ENCODE data around the gene SMARCA5. TPM values are rescaled to one million over a fixed set of nuclear protein-coding genes. Genes with fewer than 3 reads are reported as not detected.

The SMARCA5 gene
- total and polyA plus RNA-seq, 7 experiments from 2014 or later, result 24.2 to 58.2 (median 49.3) TPM

- ChIA-PET CTCF (no interaction called here), POLR2A (no interaction called here)
- intact Hi-C loops (cut with micrococcal nuclease), result no loop called here
- Mint-ChIP-seq H3K4me1 (peaks cover 0 to 1% (median 0%) of the 10 kb centered on the region in 7 donors), H3K4me3 (no peak overlapping the region), H3K27ac (no peak overlapping the region), H3K27me3 (peaks cover 0 to 12% (median 5%) of the 10 kb centered on the region in 5 donors), H3K36me3 (peaks cover 0 to 14% (median 6%) of the 10 kb centered on the region in 5 donors), H3K9me3 (peaks cover 0 to 7% (median 3%) of the 10 kb centered on the region in 11 donors)
- Histone ChIP-seq H3K36me3 (ENCODE audit: control insufficient read depth in 2 of 3, insufficient read depth in 3 of 3, low read length in 3 of 3) (no peaks in the 10 kb centered on the region), H3K27ac (ENCODE audit: low read depth, low read length) (no peak overlapping the region), H3K27me3 (ENCODE audit: control insufficient read depth in 2 of 2, insufficient read depth in 2 of 2, low read length in 2 of 2) (no peaks in the 10 kb centered on the region), H3K9me3 (ENCODE audit: control insufficient read depth in 2 of 3, low read length in 3 of 3) (no peaks in the 10 kb centered on the region), H3K4me3 (ENCODE audit: low read length) (no peak overlapping the region), H3K4me1 (ENCODE audit: control insufficient read depth in 2 of 2, insufficient read depth in 2 of 2, low read length in 2 of 2) (no peaks in the 10 kb centered on the region)
- ATAC-seq (no peak), DNase-seq (no peak)
These were observed 85.3 kb downstream of the SMARCA5 start for GRCh38 chr4:143598816-143599215.

GRCh38 chr4:143599827-143600226 is 86.3 kb downstream of the SMARCA5 start:
- ChIA-PET POLR2A (no interaction called here), CTCF (no interaction called here)
- Histone ChIP-seq H3K27ac (ENCODE audit: low read depth, low read length) (no peak overlapping the region), H3K36me3 (ENCODE audit: control insufficient read depth in 2 of 3, insufficient read depth in 3 of 3, low read length in 3 of 3) (no peaks in the 10 kb centered on the region), H3K9me3 (ENCODE audit: control insufficient read depth in 2 of 3, low read length in 3 of 3) (no peaks in the 10 kb centered on the region), H3K4me3 (ENCODE audit: low read length) (no peak overlapping the region), H3K27me3 (ENCODE audit: control insufficient read depth in 2 of 2, insufficient read depth in 2 of 2, low read length in 2 of 2) (no peaks in the 10 kb centered on the region), H3K4me1 (ENCODE audit: control insufficient read depth in 2 of 2, insufficient read depth in 2 of 2, low read length in 2 of 2) (no peaks in the 10 kb centered on the region)
- ATAC-seq, result no peak
- Mint-ChIP-seq H3K4me3 (no peak overlapping the region), H3K27me3 (peaks cover 0 to 5% (median 0%) of the 10 kb centered on the region in 5 donors), H3K27ac (no peak overlapping the region), H3K4me1 (peaks cover 0 to 1% (median 0%) of the 10 kb centered on the region in 7 donors), H3K9me3 (peaks cover 0 to 7% (median 0%) of the 10 kb centered on the region in 11 donors), H3K36me3 (peaks cover 0 to 14% (median 4%) of the 10 kb centered on the region in 5 donors)
- intact Hi-C loops (cut with micrococcal nuclease), result no loop called here
- no peak for DNase-seq

GRCh38 chr4:143606480-143606879 is 93.0 kb downstream of the SMARCA5 start:
- no peak for ATAC-seq
- ChIA-PET CTCF (no interaction called here), POLR2A (no interaction called here)
- H3K27me3 ChIP-seq (ENCODE audit: control insufficient read depth in 2 of 2, insufficient read depth in 2 of 2, low read length in 2 of 2), result no peaks in the 10 kb centered on the region
- H3K4me1 ChIP-seq (ENCODE audit: control insufficient read depth in 2 of 2, insufficient read depth in 2 of 2, low read length in 2 of 2), result no peaks in the 10 kb centered on the region
- H3K36me3 Mint-ChIP-seq, result peaks cover 0 to 39% (median 8%) of the 10 kb centered on the region in 5 donors
- no peak overlapping the region for H3K4me3 Mint-ChIP-seq
- peaks cover 0 to 25% (median 3%) of the 10 kb centered on the region in 11 donors for H3K9me3 Mint-ChIP-seq
- H3K27ac ChIP-seq (ENCODE audit: low read depth, low read length), result no peak overlapping the region
- intact Hi-C loops (cut with micrococcal nuclease), result no loop called here
- H3K9me3 ChIP-seq (ENCODE audit: control insufficient read depth in 2 of 3, low read length in 3 of 3), result no peaks in the 10 kb centered on the region
- no peak overlapping the region for H3K4me3 ChIP-seq (ENCODE audit: low read length)
- H3K4me1 Mint-ChIP-seq, result peaks cover 0 to 1% (median 0%) of the 10 kb centered on the region in 7 donors
- no peak for DNase-seq
- no peaks in the 10 kb centered on the region for H3K36me3 ChIP-seq (ENCODE audit: control insufficient read depth in 2 of 3, insufficient read depth in 3 of 3, low read length in 3 of 3)
- H3K27ac Mint-ChIP-seq, result no peak overlapping the region
- H3K27me3 Mint-ChIP-seq, result peaks cover 0 to 4% (median 0%) of the 10 kb centered on the region in 5 donors

Other genes with a start within 250 kb of the SMARCA5 start
- gene GAB1, start 176.8 kb upstream of the SMARCA5 start, total RNA-seq, result 1 to 10 TPM in 2 of 5 experiments, under 1 TPM in 2, not detected in 1; 0.67 to 6.4 (median 2.2) TPM
- not detected for gene GAB1, start 176.8 kb upstream of the SMARCA5 start, polyA plus RNA-seq
- under 1 TPM in 2 of 5 experiments, not detected in 3; 0.07 to 0.61 TPM for gene FREM3, start 187.0 kb downstream of the SMARCA5 start, total RNA-seq
- gene FREM3, start 187.0 kb downstream of the SMARCA5 start, polyA plus RNA-seq, result under 1 TPM in 1 of 2 donors, not detected in 1; 0.02 TPM

Measured in naive thymus-derived CD4-positive, alpha-beta T cell (primary cell).